DOHH2 (cell line): ENCODE results near the gene OTC.

Source experiments
- EZH2phosphoT487 ChIP-seq: fragments of 200-600 bp; sonication (generic); IDR thresholded peaks from 2 replicates; pipeline ENCODE4 v1.6.1; 2017; ENCODE audit warnings: borderline replicate concordance, mild to moderate bottlenecking, antibody characterized with exemption, low read length, moderate library complexity, mixed read lengths
- TF ChIP-seq, protein P1 (sequence below): fragments of 200-600 bp; sonication (generic); IDR thresholded peaks from one replicate; pipeline ENCODE4 v1.5.1; 2014; ENCODE audit warnings: antibody characterized with exemption, mild to moderate bottlenecking, low read depth, low read length; ENCODE audit not compliant: poor library complexity, severe bottlenecking

DNA sequence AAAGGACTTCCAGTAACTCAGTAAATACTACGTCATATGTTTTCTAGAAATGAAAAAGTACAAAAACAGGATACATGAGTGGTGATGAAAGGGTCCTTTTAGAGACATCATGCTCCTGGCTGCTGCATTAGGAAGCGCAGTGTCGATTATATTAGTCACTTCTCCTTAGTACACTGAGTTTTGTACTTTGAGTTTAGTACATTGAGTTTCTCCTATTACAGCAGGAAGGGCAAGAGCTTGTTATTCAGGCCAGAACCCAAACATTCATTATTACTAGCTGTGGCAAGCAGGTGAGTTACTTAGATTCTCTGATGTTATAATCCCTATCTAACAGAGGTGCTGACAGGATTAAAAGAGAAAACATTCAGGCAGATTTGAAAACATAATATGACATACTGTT is 46.4 kb upstream of the OTC start:
- TF ChIP-seq, protein P1, sequence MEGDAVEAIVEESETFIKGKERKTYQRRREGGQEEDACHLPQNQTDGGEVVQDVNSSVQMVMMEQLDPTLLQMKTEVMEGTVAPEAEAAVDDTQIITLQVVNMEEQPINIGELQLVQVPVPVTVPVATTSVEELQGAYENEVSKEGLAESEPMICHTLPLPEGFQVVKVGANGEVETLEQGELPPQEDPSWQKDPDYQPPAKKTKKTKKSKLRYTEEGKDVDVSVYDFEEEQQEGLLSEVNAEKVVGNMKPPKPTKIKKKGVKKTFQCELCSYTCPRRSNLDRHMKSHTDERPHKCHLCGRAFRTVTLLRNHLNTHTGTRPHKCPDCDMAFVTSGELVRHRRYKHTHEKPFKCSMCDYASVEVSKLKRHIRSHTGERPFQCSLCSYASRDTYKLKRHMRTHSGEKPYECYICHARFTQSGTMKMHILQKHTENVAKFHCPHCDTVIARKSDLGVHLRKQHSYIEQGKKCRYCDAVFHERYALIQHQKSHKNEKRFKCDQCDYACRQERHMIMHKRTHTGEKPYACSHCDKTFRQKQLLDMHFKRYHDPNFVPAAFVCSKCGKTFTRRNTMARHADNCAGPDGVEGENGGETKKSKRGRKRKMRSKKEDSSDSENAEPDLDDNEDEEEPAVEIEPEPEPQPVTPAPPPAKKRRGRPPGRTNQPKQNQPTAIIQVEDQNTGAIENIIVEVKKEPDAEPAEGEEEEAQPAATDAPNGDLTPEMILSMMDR: no peak
- no peak for TF ChIP-seq EZH2phosphoT487
